Measurements from ENCODE around the gene EIF4H. TPM values are rescaled to one million over a fixed set of nuclear protein-coding genes. Genes with fewer than 3 reads are reported as not detected.
"Not testable (repeated sequence)": the region's sequence is repeated elsewhere in the genome, so short reads cannot be mapped to it uniquely, and the experiment has no call there.

The EIF4H gene
- total and polyA plus RNA-seq, 3 donors from 2014 or later: 142 to 217 (median 157) TPM

DNA sequence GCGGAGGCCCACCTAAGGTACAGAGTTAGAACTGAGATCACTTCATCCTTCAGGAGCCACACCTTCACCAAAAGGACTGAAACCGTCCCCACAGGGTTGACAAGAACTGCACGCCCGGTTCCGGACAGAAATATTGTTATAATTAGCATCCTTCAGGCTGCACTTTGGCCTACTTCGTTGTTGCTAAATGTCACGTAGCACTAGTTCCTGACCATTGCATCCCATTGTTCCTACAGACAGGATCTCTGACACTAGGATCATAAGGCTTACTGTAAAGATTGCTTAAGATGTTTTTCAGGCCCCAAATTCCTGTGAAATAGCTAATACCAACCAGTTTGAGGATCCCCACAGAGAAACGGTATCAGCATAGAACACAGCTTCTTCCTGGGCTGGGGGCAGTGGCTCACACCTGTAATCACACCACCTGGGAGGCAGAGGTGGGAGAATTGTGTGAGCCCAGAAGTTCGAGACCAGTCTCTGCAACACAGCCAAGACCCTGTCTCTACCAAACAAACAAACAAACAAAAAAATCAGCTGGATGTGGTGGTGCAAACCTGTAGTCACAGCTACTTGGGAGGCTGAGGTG, 18.3 kb upstream of the EIF4H start:
- H3K4me3 ChIP-seq: no peak overlapping the region
- H3K27me3 ChIP-seq: no peaks in the 10 kb centered on the region
- TF ChIP-seq, protein P1, sequence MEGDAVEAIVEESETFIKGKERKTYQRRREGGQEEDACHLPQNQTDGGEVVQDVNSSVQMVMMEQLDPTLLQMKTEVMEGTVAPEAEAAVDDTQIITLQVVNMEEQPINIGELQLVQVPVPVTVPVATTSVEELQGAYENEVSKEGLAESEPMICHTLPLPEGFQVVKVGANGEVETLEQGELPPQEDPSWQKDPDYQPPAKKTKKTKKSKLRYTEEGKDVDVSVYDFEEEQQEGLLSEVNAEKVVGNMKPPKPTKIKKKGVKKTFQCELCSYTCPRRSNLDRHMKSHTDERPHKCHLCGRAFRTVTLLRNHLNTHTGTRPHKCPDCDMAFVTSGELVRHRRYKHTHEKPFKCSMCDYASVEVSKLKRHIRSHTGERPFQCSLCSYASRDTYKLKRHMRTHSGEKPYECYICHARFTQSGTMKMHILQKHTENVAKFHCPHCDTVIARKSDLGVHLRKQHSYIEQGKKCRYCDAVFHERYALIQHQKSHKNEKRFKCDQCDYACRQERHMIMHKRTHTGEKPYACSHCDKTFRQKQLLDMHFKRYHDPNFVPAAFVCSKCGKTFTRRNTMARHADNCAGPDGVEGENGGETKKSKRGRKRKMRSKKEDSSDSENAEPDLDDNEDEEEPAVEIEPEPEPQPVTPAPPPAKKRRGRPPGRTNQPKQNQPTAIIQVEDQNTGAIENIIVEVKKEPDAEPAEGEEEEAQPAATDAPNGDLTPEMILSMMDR (IDR thresholded peaks at IDR 0.05): no peak
- TF ChIP-seq POLR2A (IDR thresholded peaks at IDR 0.05): no peak
- H3K36me3 ChIP-seq (ENCODE audit: low read depth, missing control alignments): no peaks in the 10 kb centered on the region
- 74 to 88% methylated on average over 9 of the region's 9 CpGs for WGBS, 2 donors
- DNase-seq: no peak
- H3K4me1 ChIP-seq: no peaks in the 10 kb centered on the region
- H3K9me3 ChIP-seq: no peaks in the 10 kb centered on the region
- H3K27ac ChIP-seq: no peak overlapping the region
- intact Hi-C loops (cut with DNase I; ENCODE audit: low total_unique reads): no loop called here

DNA sequence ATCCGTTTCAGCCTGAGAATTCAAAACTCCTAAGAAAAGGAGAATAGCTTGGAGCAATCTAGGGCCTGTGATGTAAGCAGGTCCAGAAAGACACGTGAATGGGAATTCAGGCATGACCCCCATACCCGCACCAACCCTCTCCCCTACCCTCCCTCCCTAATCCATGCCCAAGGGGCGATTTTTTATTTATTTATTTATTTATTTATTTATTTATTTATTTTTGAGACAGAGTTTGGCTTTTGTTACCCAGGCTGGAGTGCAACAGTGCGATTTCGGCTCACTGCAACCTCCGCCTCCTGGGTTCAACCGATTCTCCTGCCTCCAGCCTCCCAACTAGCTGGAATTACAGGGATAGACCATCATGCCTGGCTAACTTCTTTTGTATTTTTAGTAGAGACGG, 16.6 kb upstream of the EIF4H start:
- Histone ChIP-seq H3K9me3 (no peaks in the 10 kb centered on the region), H3K27ac (no peak overlapping the region), H3K36me3 (ENCODE audit: low read depth, missing control alignments) (no peaks in the 10 kb centered on the region), H3K4me1 (no peaks in the 10 kb centered on the region), H3K27me3 (no peaks in the 10 kb centered on the region), H3K4me3 (no peak overlapping the region)
- intact Hi-C loops (cut with DNase I; ENCODE audit: low total_unique reads): no loop called here
- no peak for DNase-seq
- 95% methylated on average over 9 of the region's 9 CpGs for WGBS, 2 donors
- no peak for TF ChIP-seq POLR2A (IDR thresholded peaks at IDR 0.05)
- TF ChIP-seq, protein P1 (IDR thresholded peaks at IDR 0.05): no peak

DNA sequence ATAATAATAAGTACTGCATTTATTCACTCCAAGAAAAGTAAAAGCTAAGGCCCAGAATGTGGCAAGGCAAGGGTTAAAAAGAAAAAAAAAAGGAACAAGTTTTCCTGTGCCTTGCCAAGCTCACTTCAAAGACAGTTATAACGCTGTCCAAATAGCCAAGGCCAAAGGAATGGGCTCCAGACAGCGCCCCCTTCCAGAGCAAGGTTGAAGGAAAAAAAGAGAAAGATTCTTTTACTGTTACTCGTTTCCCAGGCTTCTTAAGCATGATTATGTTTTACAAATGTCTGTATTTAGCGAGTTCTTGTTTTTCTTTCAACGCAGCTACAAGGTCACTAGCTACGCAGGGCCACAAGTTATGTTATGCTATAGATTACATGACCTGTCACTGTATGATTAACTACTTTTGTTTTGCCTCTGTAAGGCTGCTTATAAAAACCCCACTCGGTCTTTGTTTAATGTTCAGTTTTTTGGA, 9.1 kb upstream of the EIF4H start:
- no peaks in the 10 kb centered on the region for H3K27me3 ChIP-seq
- peak; percentile 77 for DNase-seq
- intact Hi-C loops (cut with DNase I; ENCODE audit: low total_unique reads): loop anchor here (10.0 kb wide), 1 partner anchor 90 kb away; no protein-coding TSS in a partner anchor
- H3K36me3 ChIP-seq (ENCODE audit: low read depth, missing control alignments): no peaks in the 10 kb centered on the region
- no peak for TF ChIP-seq POLR2A (IDR thresholded peaks at IDR 0.05)
- TF ChIP-seq, protein P1 (IDR thresholded peaks at IDR 0.05): peak; percentile 33 to 49 (median 49)
- H3K4me1 ChIP-seq: peaks cover 18% of the 10 kb centered on the region
- no peaks in the 10 kb centered on the region for H3K9me3 ChIP-seq
- 30 to 32% methylated on average over 7 of the region's 7 CpGs for WGBS, 2 donors
- H3K27ac ChIP-seq: no peak overlapping the region
- no peak overlapping the region for H3K4me3 ChIP-seq

DNA sequence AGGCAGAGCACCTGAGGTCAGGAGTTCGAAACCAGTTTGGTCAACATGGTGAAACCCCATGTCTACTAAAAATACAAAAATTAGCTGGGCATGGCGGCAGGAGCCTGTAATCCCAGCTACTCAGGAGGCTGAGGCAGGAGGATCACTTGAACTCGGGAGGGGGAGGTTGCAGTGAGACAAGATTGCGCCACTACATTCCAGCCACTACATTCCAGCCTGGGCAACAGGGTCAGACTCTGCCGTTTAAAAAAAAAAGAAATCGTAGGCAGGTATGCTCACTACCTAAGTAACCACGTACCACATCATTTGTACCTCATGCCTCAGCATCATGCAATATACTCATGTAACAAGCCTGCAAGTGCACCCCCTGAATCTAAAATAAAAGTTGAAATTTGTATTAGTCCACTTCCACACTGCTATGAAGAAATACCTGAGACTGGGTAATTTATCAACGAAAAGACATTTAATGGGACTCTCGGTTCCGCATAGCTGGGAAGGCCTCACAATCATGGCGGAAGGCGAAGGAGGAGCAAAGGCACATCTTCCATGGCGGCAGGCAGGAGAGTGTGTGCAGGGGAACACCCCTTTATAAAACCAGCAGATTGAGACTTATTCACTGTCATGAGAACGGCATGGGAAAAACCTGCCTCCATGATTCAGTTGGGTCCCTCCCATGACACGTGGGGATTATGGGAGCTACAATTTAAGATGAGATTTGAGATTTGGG, 8.1 kb upstream of the EIF4H start:
- no peak for TF ChIP-seq POLR2A (IDR thresholded peaks at IDR 0.05)
- TF ChIP-seq, protein P1 (IDR thresholded peaks at IDR 0.05): no peak
- Histone ChIP-seq H3K4me3 (no peak overlapping the region), H3K27me3 (no peaks in the 10 kb centered on the region), H3K36me3 (ENCODE audit: low read depth, missing control alignments) (no peaks in the 10 kb centered on the region), H3K27ac (no peak overlapping the region), H3K4me1 (peaks cover 18% of the 10 kb centered on the region), H3K9me3 (no peaks in the 10 kb centered on the region)
- WGBS, 2 donors: 95 to 96% methylated on average over 15 of the region's 15 CpGs
- DNase-seq: no peak
- intact Hi-C loops (cut with DNase I; ENCODE audit: low total_unique reads): loop anchor here (10.0 kb wide), 1 partner anchor 91 kb away; no protein-coding TSS in a partner anchor

DNA sequence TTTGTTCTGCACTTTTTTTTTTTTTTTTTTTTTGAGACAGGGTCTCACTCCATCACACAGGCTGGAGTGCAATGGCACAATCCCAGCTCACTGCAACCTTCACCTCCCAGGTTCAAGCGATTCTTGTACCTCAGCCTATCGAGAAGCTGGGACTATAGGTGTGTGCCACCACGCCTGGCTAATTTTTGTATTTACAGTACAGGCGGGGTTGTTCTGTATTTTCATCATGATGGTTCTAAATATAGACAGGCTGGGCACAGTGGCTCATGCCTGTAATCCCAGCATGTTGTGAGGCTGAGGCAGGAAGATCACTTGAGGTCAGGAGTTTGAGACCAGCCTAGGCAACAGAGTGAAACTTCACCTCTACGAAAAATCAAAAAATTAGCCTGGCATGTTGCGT, 6.8 kb upstream of the EIF4H start:
- H3K4me3 ChIP-seq; H3K36me3 ChIP-seq (ENCODE audit: low read depth, missing control alignments); DNase-seq; H3K27me3 ChIP-seq; H3K27ac ChIP-seq; H3K9me3 ChIP-seq: not testable (repeated sequence)
- 94 to 95% methylated on average over 6 of the region's 6 CpGs for WGBS, 2 donors
- intact Hi-C loops (cut with DNase I; ENCODE audit: low total_unique reads): loop anchor here (10.0 kb wide), 1 partner anchor 93 kb away; no protein-coding TSS in a partner anchor
- H3K4me1 ChIP-seq: peaks cover 18% of the 10 kb centered on the region
